ENCODE data around the gene TRA2A. TPM values are rescaled to one million over a fixed set of nuclear protein-coding genes. Genes with fewer than 3 reads are reported as not detected.

Gene TRA2A
- total RNA-seq, 1 donor from 2014 or later: 162 TPM

DNA sequence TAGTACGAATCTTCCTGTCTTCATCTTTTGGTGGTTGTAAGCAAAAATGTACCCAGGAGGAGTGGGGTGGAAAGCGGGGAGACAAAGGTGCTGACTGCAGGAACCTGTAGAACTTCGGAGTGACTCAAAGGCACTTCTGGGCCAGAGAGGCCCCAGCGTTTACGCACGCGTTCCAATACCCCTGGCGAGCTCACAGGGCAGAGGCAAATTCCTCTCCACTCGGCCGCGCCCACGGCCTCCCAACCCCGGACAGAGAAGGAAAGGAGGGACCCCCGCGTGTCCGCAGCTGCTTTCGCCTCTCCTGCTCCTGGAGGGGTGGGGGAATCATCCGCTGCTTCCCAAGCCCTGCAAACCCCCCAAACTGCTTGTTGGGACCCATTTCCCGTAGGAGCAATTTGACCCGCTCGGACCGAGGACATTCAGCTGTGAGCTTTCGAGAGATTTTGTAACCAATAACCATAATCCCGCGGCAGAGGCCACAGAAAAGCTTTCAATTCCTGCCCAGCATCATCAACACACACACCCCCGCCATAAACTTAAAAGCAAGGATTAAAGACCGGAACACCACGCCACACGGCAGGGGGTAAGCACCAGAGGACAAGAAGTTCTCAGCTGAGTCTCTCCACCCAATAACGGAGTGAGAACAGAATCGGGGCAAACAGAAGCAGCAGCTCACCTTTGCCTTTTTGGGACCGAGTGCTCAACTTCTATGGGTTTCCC is 63.8 kb downstream of the TRA2A start:
- peak in 1 of 2 experiments; percentile 50 for DNase-seq (ENCODE audit: low spot score in 2 of 2, unreplicated experiment in 2 of 2)
- no peaks in the 10 kb centered on the region for H3K36me3 Mint-ChIP-seq
- peak overlapping the region; percentile 96 for H3K4me3 Mint-ChIP-seq
- H3K4me1 Mint-ChIP-seq: peaks cover 55% of the 10 kb centered on the region
- no peaks in the 10 kb centered on the region for H3K9me3 Mint-ChIP-seq
- no peaks in the 10 kb centered on the region for H3K27me3 Mint-ChIP-seq (ENCODE audit: low read depth)
- no peak for TF ChIP-seq CTCF (IDR thresholded peaks at IDR 0.05; ENCODE audit: unreplicated experiment)
- peak overlapping the region; percentile 99 for H3K27ac Mint-ChIP-seq

- no peaks in the 10 kb centered on the region for H3K27me3 Mint-ChIP-seq (ENCODE audit: low read depth)
- H3K9me3 Mint-ChIP-seq: no peaks in the 10 kb centered on the region
- H3K4me3 Mint-ChIP-seq: peak overlapping the region; percentile 96
- H3K27ac Mint-ChIP-seq: peak overlapping the region; percentile 99
- H3K4me1 Mint-ChIP-seq: peaks cover 55% of the 10 kb centered on the region
- no peak for TF ChIP-seq CTCF (IDR thresholded peaks at IDR 0.05; ENCODE audit: unreplicated experiment)
- no peaks in the 10 kb centered on the region for H3K36me3 Mint-ChIP-seq
- DNase-seq (ENCODE audit: low spot score in 2 of 2, unreplicated experiment in 2 of 2): no peak
Observed at GRCh38 chr7:23467291-23467805, 64.4 kb downstream of the TRA2A start.

DNA sequence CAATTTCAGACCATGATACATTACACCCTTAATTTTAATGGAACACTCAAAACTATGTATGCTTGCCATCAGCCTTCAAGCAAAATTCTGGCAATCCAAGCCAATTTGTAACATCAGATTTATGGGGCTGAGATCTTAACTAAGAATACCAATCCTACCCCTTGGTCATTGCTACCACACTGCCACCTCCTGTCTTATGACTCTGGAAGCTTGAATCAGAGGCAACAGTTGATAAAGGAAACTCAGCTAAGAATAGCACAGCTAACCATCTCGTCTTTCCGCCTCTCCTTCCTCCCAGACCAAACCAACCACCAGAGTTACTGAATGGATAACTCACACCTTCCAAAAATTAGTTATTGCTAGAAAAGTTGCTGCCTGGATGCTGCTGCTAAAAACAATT is 68.9 kb downstream of the TRA2A start:
- H3K4me1 Mint-ChIP-seq: peaks cover 56% of the 10 kb centered on the region
- no peaks in the 10 kb centered on the region for H3K9me3 Mint-ChIP-seq
- TF ChIP-seq CTCF (IDR thresholded peaks at IDR 0.05; ENCODE audit: unreplicated experiment): no peak
- peak overlapping the region; percentile 58 for H3K4me3 Mint-ChIP-seq
- peaks cover 9% of the 10 kb centered on the region for H3K36me3 Mint-ChIP-seq
- no peaks in the 10 kb centered on the region for H3K27me3 Mint-ChIP-seq (ENCODE audit: low read depth)
- no peak for DNase-seq (ENCODE audit: low spot score in 2 of 2, unreplicated experiment in 2 of 2)
- H3K27ac Mint-ChIP-seq: peak overlapping the region; percentile 81

DNA sequence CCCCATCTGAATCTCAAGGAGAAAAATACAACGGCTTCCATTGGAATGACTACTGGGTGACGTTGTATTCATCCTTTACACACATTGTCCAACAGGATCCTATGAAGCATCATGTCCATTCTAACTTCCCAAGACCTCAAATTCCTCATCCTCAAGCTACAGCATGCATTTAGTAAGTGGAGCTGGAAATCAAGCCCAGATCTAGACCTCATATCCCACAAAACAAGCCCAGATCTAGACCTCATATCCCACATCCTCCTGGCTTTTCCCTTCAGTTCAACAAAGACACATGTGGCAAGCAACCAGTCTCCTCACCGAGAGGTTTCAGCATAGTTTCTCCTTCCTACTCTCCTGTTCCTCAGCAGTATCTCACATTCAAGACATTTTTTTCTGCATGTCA is 73.7 kb downstream of the TRA2A start:
- no peaks in the 10 kb centered on the region for H3K27me3 Mint-ChIP-seq (ENCODE audit: low read depth)
- no peaks in the 10 kb centered on the region for H3K9me3 Mint-ChIP-seq
- H3K27ac Mint-ChIP-seq: peak overlapping the region; percentile 2
- DNase-seq (ENCODE audit: low spot score in 2 of 2, unreplicated experiment in 2 of 2): no peak
- H3K36me3 Mint-ChIP-seq: peaks cover 16% of the 10 kb centered on the region
- peaks cover 31% of the 10 kb centered on the region for H3K4me1 Mint-ChIP-seq
- H3K4me3 Mint-ChIP-seq: no peak overlapping the region
- TF ChIP-seq CTCF (IDR thresholded peaks at IDR 0.05; ENCODE audit: unreplicated experiment): no peak

DNA sequence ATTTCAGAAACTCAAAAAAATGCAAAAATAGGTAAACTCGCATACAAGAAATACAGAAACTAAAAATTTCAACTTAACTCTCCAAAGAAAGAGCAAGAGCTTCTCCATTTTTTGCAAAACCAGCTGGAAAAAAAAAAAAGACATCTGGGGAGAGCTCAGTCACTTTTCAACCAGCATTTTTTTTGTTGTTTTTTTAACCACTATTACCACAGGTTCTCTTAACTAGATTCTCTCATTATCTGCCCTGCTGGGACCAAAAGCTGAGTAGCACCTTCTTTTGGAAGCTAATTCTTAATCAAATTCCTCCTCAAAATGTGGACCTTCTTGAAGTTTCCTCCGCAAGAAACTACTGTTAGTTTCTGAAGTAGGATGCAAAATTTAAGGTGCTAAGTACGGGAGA is 75.7 kb downstream of the TRA2A start:
- no peak overlapping the region for H3K27ac Mint-ChIP-seq

More for the DNA sequence above, 75.7 kb downstream of the TRA2A start:
- Mint-ChIP-seq H3K9me3 (no peaks in the 10 kb centered on the region), H3K27me3 (ENCODE audit: low read depth) (no peaks in the 10 kb centered on the region), H3K36me3 (peaks cover 11% of the 10 kb centered on the region), H3K4me1 (peaks cover 21% of the 10 kb centered on the region), H3K4me3 (no peak overlapping the region)
- TF ChIP-seq CTCF (IDR thresholded peaks at IDR 0.05; ENCODE audit: unreplicated experiment): no peak
- DNase-seq (ENCODE audit: low spot score in 2 of 2, unreplicated experiment in 2 of 2): no peak
